PC-3 (cell line): Measurements from ENCODE around the gene NDC1.

Experiments
- CTCF ChIP-seq: fragments of 300-600 bp; sonication (generic); conservative IDR thresholded peaks from 2 replicates; pipeline ENCODE4 v1.5.1; 2017; ENCODE audit warnings: antibody characterized with exemption, low read depth, mild to moderate bottlenecking, low read length
- EZH2 ChIP-seq: fragments of 300-600 bp; sonication (generic); IDR thresholded peaks from one replicate; pipeline ENCODE4 v1.6.1; 2017; ENCODE audit warnings: antibody characterized with exemption, mild to moderate bottlenecking, low read length; ENCODE audit not compliant: unreplicated experiment
- EZH2phosphoT487 ChIP-seq: fragments of 300-600 bp; sonication (generic); IDR thresholded peaks from 2 replicates; pipeline ENCODE4 v1.6.1; 2018; ENCODE audit warnings: mild to moderate bottlenecking, antibody characterized with exemption, low read length, borderline replicate concordance

- TF ChIP-seq EZH2phosphoT487: no peak
- TF ChIP-seq CTCF: no peak
- TF ChIP-seq EZH2: no peak
These were observed 60.8 kb downstream of the NDC1 start for GRCh38 chr1:53777272-53777671.
